RPMI8226 (cell line): ENCODE data around the gene ADARB1.
A peak's percentile ranks its signal among the peaks of the same experiment; 100 is the strongest.

ENCODE experiments used
- DNase-seq: peaks from one replicate; pipeline ENCODE4 v3.0.0-alpha.2; 2015

ADARB1 gene

DNA sequence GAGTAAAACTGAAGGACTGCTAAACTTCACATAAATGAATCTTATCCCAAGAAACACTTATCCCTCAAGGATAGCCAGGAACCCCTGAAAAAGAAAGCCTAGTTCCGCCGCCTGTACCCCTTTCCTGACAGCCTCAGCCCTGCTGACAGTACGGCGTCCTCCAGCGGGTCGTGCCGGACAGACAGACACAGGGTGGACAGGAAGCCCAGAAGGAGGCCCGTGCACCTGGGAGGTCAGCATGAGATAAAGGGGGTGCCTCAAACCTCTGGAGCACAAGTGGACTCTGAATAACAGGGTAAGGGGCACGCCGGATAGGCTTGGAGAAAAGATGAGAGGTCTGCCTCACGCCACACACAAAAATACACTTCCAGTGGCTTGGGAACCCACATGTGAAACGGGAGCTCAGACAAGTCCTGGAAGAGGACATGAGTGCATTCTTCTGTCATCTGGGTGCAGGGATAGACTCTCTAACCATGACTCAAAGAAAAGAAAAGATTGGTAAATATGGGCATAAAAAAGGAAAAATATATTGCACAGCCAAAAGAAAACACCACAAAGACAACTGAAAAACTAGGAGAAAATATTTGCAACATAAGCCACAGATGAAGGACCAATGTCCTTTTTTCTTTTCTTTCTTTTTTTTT is 17.3 kb upstream of the ADARB1 start:
- DNase-seq = no peak

- no peak for DNase-seq
Observed at GRCh38 chr21:45057886-45058285, 16.5 kb upstream of the ADARB1 start.

GRCh38 chr21:45059121-45059520 is 15.3 kb upstream of the ADARB1 start:
- DNase-seq = no peak

GRCh38 chr21:45060089-45060488 is 14.3 kb upstream of the ADARB1 start:
- DNase-seq = peak; percentile 23

- DNase-seq = no peak
Observed at GRCh38 chr21:45060675-45061311, 13.6 kb upstream of the ADARB1 start.

- no peak for DNase-seq
Observed at GRCh38 chr21:45064091-45064490, 10.3 kb upstream of the ADARB1 start.

- DNase-seq = no peak
Observed at GRCh38 chr21:45064618-45065399, 9.6 kb upstream of the ADARB1 start.

DNA sequence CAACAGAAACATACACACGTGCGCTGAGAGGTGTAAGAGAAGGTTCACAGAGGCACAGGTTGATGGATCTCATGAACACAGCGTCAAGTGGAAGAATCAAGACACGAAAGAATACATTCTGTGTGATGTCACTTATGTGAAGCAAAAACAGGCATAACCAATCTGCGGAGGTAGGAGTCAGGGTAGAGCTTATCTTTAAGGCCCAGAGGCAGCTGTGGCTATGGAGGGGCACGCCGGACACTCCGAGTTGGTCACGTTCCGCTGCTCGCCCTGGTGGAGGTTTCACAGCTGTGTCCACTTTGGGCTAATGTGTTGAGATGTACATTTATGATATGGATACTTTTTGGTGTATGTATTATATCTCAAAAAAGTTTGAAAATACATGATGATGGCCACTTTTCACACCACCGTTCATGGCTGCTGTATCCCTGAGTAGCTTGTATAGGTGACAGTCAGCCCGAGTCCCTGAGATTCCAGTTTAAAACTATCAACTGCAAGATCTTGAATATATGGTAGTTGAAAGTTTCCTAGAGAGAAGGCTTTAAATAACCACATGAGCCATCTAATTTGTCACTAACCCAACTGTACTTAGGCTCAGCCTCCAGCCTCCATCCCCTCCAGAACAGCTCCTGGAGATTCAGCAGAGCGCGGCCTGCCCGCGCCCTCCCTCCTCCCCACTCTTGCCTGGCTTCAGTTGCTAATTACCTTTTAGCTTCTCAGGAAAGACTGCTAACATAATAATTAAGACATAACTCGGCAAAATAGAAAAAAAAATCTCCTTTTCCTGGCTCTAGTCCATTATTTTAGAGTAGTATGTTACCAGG is 6.7 kb upstream of the ADARB1 start:
- DNase-seq = no peak

GRCh38 chr21:45069085-45069484 is 5.3 kb upstream of the ADARB1 start:
- DNase-seq = no peak

GRCh38 chr21:45069711-45070110 is 4.7 kb upstream of the ADARB1 start:
- DNase-seq = no peak

DNA sequence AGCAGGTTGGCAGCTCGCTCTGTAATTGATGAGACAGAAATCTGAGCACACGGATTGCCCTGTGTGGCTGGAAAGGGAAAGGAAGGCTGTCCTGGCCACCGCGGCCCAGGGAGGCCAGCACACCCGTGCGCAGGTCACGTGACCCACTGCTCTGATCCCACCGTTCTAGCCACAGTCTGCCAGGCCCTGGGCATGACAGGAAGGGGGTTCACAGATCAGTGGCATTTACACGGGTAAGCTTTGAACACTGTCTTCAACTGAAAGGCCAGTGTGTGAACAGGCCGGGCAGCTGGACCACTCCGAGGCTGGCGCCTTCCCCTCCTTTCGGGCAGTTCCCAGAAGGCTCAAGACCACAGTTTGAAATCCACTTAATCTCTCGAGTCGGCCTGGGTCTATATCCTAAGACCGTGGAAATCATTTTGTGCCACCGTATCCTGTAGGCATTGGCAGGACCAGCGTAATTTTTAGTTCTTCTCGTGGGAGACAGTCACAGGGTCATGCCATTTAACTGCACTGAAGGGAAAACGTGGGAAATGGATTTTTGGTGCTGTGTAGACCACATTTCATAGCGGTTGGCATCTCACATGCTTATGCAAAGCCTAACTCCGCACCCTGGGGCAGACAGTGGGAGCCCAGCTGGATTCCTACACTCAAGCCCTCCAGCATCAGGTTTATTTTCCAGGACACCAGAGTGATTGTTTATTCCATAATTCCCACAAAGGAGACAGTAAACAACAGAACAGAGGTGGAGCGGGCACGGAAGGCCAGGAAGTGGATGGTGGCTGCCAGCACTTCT is 3.1 kb upstream of the ADARB1 start:
- no peak for DNase-seq

DNA sequence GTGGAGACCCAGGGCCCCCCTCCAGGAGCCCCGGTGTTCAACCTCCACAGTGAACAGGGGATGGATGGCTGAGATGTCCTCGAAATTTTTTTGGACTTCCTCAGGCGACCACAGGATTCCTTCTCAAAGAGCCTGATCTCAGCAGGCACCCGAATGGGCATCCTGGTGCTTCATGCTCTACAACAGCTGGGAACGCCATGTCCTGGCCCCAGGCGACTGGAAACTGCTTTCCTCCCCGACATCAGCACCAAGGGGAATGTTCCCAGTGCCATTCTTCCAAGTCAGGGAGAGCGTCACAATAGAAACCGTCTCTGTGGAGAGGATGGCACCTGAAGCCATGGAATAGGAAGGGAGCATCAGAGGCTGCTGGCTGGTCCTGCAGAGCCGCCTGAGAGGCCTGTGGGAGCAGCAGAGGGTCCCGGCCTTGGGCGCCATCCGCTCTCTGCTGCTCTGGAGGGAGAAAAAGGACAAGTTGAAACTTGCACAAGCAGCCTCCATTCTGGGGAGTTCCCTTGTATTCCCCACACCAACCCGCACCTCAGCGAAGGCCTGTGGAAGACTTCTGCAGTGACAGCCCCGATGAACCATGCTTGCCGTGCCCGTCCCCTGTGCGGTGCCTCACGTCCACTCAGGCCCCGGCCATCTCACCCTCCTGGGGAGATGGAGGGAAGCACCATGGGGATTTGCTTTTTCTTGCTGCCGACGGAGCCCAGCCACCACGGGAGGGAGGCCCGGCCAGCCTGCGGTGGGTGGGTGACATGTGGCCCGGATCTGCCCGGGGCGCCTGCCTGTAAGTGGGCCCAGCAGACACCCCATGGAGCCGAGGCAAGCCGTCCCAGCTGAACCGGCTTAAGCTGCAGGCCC is 2.3 kb upstream of the ADARB1 start:
- no peak for DNase-seq

DNA sequence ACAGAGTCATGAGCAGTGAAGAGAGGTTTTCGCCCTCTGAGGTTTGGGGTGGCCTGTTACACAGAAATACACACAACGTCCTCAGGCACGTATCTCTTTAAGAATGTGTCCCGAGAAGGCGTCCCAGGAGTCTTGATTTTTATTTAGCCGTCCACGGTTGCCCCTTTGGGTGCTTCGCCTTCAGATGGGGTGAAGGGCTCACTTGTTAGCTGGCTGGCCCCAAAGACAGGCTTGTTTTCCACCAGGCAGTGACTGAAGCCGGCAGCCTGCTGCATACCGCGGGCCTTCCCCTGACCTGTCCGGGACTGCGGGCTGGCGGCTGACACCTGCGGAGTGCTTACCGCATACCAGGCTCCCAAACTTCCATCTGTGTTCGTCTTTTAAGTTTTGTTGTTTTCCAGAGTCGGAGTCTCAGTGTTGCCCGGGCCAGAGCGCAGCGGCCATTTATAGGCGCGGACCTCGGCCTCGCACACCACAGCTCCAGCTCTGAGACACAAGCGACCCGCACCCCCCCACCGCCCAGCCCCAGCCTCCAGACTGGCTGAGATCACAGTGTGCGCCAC is 1.6 kb upstream of the ADARB1 start:
- DNase-seq = no peak

DNA sequence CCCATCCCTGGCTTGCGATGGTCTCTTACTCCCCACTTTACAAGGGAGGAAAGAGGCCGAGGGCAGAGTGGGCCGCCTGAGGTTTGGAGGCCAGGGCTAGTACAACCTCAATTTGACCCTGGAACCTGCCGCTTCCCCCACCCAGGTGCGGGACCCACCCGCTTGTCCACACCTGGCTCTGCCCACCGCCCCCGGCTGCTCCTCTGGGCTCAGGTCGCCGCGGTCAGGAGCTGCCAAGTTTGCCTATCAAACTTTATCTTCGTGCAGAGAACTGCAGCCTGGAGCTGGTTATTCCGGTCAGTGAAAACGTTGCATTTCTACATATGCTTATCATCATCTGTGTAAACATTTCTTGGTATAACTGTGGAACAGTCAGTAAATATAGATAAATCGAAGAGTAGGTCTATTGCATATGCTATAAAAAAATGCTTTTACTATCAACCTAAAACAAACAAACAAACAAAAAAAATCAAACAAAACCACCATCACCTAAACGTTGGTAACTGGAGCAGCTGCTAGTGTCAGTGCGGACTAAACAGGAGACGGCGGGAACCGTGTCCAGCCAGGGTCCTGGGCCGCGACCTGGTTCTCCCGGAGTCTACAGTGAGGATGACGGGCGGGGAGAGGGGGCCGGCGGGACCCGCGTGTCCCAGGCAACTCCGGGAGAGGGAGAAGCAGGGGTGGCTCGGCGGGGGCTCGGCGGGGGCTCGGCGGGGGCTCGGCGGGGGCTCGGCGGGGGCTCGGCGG is 906 bp upstream of the ADARB1 start:
- DNase-seq = peak; percentile 30

DNA sequence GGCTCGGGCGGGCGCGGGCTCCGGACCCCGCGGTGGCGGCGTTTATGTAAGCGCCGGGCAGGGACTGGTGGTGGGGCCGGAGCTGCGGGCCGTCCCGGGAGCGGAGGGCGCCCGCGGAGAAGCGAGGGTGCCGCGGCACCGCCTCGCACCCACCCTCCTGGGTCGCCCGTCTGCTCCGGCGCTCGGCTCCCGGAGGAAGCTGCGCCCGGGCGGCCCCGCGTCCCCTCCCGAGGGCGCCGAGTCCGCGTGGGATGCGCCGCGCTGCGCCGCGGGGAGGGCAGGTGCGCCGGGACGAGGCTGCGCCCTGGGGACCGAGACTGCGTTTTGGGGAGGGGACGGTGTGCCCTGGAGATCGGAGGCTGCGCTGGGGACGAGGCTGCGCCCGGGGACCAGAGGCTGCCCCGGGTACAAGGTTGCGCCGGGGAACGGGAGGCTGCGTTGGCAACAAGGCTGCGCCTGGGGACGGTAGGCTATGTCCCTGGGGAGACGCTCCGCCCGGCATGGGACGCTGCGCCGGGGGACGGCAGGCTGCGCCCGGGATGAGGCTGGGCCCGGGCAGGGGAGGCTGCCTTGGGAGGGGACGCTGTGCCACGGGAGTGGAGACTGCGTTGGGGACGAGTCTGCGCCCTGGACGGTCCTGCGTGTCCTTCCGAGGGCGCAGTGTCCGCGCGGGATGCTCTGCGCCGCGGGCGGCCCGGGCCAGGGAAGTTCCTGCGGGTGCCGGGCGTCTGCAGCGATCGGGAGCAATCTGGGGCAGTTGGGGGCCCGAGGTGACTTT is 627 bp downstream of the ADARB1 start:
- DNase-seq = peak; percentile 50

GRCh38 chr21:45075596-45076244 is 1.3 kb downstream of the ADARB1 start:
- no peak for DNase-seq

DNA sequence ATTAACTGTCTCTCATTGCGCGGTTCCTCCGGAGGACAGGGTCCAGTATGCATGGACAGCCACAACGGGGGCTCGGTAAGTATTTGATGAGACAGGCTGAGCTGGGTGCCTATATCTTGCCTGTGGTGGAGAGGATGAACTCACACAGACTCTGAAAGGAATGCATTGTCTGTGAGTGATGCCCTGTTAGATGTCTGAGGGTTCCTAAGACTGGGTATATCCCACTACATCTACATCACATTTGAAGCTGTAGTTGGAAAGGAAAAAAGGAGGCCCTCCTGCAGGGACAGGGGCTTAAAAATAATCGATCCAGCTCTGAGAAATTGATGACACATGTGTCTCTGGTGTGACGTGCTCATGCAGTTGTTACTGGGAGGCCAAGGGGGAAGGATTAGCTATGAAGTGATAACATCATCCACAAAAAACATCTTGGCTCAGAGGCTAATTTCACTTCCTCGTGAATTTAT is 1.9 kb downstream of the ADARB1 start:
- no peak for DNase-seq

DNA sequence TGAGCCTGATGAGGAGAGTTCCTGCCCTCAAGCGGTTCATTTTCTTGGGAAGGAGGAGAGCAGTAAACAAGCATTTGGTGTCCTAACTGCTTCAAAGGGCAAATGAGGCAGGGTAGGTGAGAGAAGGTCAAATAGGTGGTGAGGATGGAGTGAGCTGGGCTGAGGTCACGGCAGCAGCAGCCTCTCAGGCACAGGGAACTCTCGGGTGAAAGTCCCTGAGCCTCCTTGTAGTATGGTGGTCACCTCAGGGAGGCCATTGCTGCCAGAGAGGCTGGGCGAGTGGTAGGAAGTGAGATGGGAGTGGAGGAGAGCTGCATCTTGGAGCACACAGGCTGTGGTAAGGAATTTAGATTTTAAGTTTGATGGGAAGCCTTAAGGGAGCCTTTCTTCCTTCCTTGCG is 4.0 kb downstream of the ADARB1 start:
- DNase-seq = no peak

GRCh38 chr21:45078877-45079281 is 4.5 kb downstream of the ADARB1 start:
- DNase-seq = no peak
